ENCODE data around the gene PRRG4. TPM values are rescaled to one million over a fixed set of nuclear protein-coding genes. Genes with fewer than 3 reads are reported as not detected.

PRRG4 gene
- total RNA-seq, 8 experiments from 2014 or later = 0.08 to 16.7 (median 0.32) TPM

Other genes starting within 250 kb of the PRRG4 start
- 100 to 1,000 TPM; 186 to 447 (median 281) TPM for gene EIF3M, start 246.1 kb upstream of the PRRG4 start, total RNA-seq
- gene CCDC73, start 35.3 kb upstream of the PRRG4 start, total RNA-seq = under 1 TPM; 0.05 to 0.47 (median 0.24) TPM
- 10 to 100 TPM; 22.5 to 96.3 (median 41.3) TPM for gene QSER1, start 62.9 kb downstream of the PRRG4 start, total RNA-seq
- 1 to 10 TPM; 1.4 to 6.0 (median 4.2) TPM for gene DEPDC7, start 186.0 kb downstream of the PRRG4 start, total RNA-seq
- gene TCP11L1, start 209.6 kb downstream of the PRRG4 start, total RNA-seq = 10 to 100 TPM; 13.7 to 23.4 (median 17.3) TPM